Measurements from ENCODE around the gene CAMK1G.

CAMK1G gene

GRCh38 chr1:209643285-209644020, 59.9 kb downstream of the CAMK1G start:
- DNase-seq: peak; percentile 53

- DNase-seq: no peak
Measured at GRCh38 chr1:209645574-209646452, 62.3 kb downstream of the CAMK1G start.

GRCh38 chr1:209646558-209646957, 63.0 kb downstream of the CAMK1G start:
- DNase-seq: no peak

GRCh38 chr1:209647156-209647555, 63.6 kb downstream of the CAMK1G start:
- no peak for DNase-seq

- DNase-seq: no peak
Measured at GRCh38 chr1:209648346-209648745, 64.8 kb downstream of the CAMK1G start.

GRCh38 chr1:209648931-209649776, 65.6 kb downstream of the CAMK1G start:
- DNase-seq: peak; percentile 19

- DNase-seq: no peak
Measured at GRCh38 chr1:209650454-209650853, 66.9 kb downstream of the CAMK1G start.

GRCh38 chr1:209651138-209651587, 67.6 kb downstream of the CAMK1G start:
- DNase-seq: no peak

- no peak for DNase-seq
Measured at GRCh38 chr1:209652121-209652735, 68.7 kb downstream of the CAMK1G start, which contains the start of gene LAMB3. Gene LAMB3 (minus strand): TSS chr1:209652425. CDS start chr1:209650944, 1,481 bp downstream.

GRCh38 chr1:209652873-209653401, 69.4 kb downstream of the CAMK1G start:
- peak; percentile 63 for DNase-seq

- DNase-seq: no peak
Measured at GRCh38 chr1:209653915-209654351, 70.4 kb downstream of the CAMK1G start.

GRCh38 chr1:209655411-209656231, 72.1 kb downstream of the CAMK1G start:
- peak; percentile 73 for DNase-seq

GRCh38 chr1:209657140-209657879, 73.8 kb downstream of the CAMK1G start:
- DNase-seq: no peak

GRCh38 chr1:209657918-209658317, 74.4 kb downstream of the CAMK1G start:
- DNase-seq: no peak

- DNase-seq: no peak
Measured at GRCh38 chr1:209659909-209660308, 76.4 kb downstream of the CAMK1G start.

- DNase-seq: no peak
Measured at GRCh38 chr1:209661071-209661470, 77.6 kb downstream of the CAMK1G start.

GRCh38 chr1:209662879-209663327, 79.4 kb downstream of the CAMK1G start:
- no peak for DNase-seq

All from NCI-H446 treated with DMSO at 0.1 percent for 48 hours (cell line).